ENCODE results near the gene FNDC3B.

- TF ChIP-seq CTCF (IDR thresholded peaks at IDR 0.05 in 8 of 11, conservative IDR thresholded peaks at IDR 0.05 in 3 of 11) (no peak), POLR2AphosphoS5 (IDR thresholded peaks at IDR 0.05) (no peak), POLR2A (IDR thresholded peaks at IDR 0.05) (no peak)
These were observed 115.6 kb downstream of the FNDC3B start for GRCh38 chr3:172154768-172155664.
